H1 (cell line): ENCODE results near the gene TRAPPC2. TPM values are rescaled to one million over a fixed set of nuclear protein-coding genes. Genes with fewer than 3 reads are reported as not detected.

Source experiments
- CTCF ChIA-PET: fragments of 300-600 bp; sonication (Branson Sonifier 250); formaldehyde crosslinking; loops from one replicate; lab custom pipeline; 2021; ENCODE audit not compliant: partially characterized antibody; lab: Charles Lee
- POLR2A ChIA-PET: fragments of 300-600 bp; sonication (Branson Sonifier 250); formaldehyde crosslinking; loops from one replicate; lab custom pipeline; 2021; ENCODE audit warnings: inconsistent platforms; ENCODE audit not compliant: partially characterized antibody; lab: Charles Lee
- DNase-seq, 2 experiments: peaks; one replicate each; pipeline versions ENCODE4 v3.0.0 to v3.0.0-alpha.2; 2010 to 2022; ENCODE audit warnings: low spot score in 2 of 2, low read depth in 1 of 2, mixed read lengths in 1 of 2
- FAIRE-seq: peaks from 2 replicates; lab custom pipeline; 2011; peaks lifted over from hg19 to GRCh38; lab: Jason Lieb, UNC
- H2AFZ ChIP-seq: 2 replicates; pipeline ENCODE4 v1.8.1; 2012; ENCODE audit warnings: low read length, inconsistent platforms
- H2AK5ac ChIP-seq: 2 replicates; pipeline ENCODE4 v1.6.1; 2013; ENCODE audit warnings: low read depth, low read length
- H2BK120ac ChIP-seq: replicated peaks from 2 replicates; pipeline ENCODE3; 2013; ENCODE audit warnings: low read depth, low read length, inconsistent platforms
- H2BK12ac ChIP-seq: 2 replicates; pipeline ENCODE4 v1.6.1; 2013; ENCODE audit warnings: low read depth, low read length
- H2BK15ac ChIP-seq: 2 replicates; pipeline ENCODE4 v1.6.1; 2013; ENCODE audit warnings: low read length
- H2BK20ac ChIP-seq: 2 replicates; pipeline ENCODE4 v1.6.1; 2013; ENCODE audit warnings: low read length
- H2BK5ac ChIP-seq: 2 replicates; pipeline ENCODE4 v1.6.1; 2013; ENCODE audit warnings: low read depth, low read length
- H3K14ac ChIP-seq: 2 replicates; pipeline ENCODE4 v1.6.1; 2013; ENCODE audit warnings: inconsistent platforms; ENCODE audit not compliant: insufficient read length
- H3K18ac ChIP-seq: 2 replicates; pipeline ENCODE4 v1.6.1; 2013; ENCODE audit warnings: low read length; ENCODE audit errors: extremely low read depth
- H3K23ac ChIP-seq: 2 replicates; pipeline ENCODE4 v1.6.1; 2013; ENCODE audit warnings: inconsistent platforms; ENCODE audit not compliant: insufficient read length
- H3K23me2 ChIP-seq: 2 replicates; pipeline ENCODE4 v1.6.1; 2013; ENCODE audit warnings: low read depth, low read length
- H3K27ac ChIP-seq: 2 replicates; pipeline ENCODE4 v1.6.1; 2011; ENCODE audit warnings: low read depth, low read length, inconsistent platforms
- H3K27me3 ChIP-seq, 4 experiments: replicated peaks in 1 of 4; 1 replicate in 1 of 4; 2 replicates in 3 of 4; pipeline versions ENCODE4 v1.6.1 to v1.8.1; 2011 to 2013; ENCODE audit warnings: low read length in 3 of 4, mild to moderate bottlenecking in 3 of 4, inconsistent platforms in 2 of 4, mixed read lengths in 2 of 4, moderate library complexity in 1 of 4; ENCODE audit not compliant: control insufficient read depth in 3 of 4, insufficient read depth in 3 of 4; ENCODE audit errors: extremely low read depth in 1 of 4
- H3K36me3 ChIP-seq, 4 experiments: 2 replicates each; pipeline versions ENCODE4 v1.6.1 to v1.8.1; 2011 to 2013; ENCODE audit warnings: mild to moderate bottlenecking in 4 of 4, low read length in 3 of 4, moderate library complexity in 2 of 4, control low read depth in 1 of 4, inconsistent platforms in 1 of 4; ENCODE audit not compliant: insufficient read depth in 4 of 4, control insufficient read depth in 2 of 4
- H3K4ac ChIP-seq: replicated peaks from 2 replicates; pipeline ENCODE3; 2013; ENCODE audit warnings: low read length, low read depth, mixed read lengths, inconsistent platforms; ENCODE audit not compliant: insufficient read length
- H3K4me1 ChIP-seq, 4 experiments: replicated peaks in 1 of 4; 1 replicate in 1 of 4; 2 replicates in 3 of 4; pipeline versions ENCODE4 v1.6.1 to v1.8.1; 2011 to 2013; ENCODE audit warnings: low read length in 3 of 4, inconsistent platforms in 2 of 4, mixed read lengths in 1 of 4; ENCODE audit not compliant: insufficient read depth in 4 of 4, control insufficient read depth in 3 of 4
- H3K4me2 ChIP-seq, 2 experiments: 2 replicates each; pipeline versions ENCODE4 v1.6.1 to v1.8.1; 2011 to 2013; ENCODE audit warnings: low read depth in 2 of 2, low read length in 2 of 2, control low read depth in 1 of 2, inconsistent platforms in 1 of 2, mild to moderate bottlenecking in 1 of 2; ENCODE audit not compliant: insufficient read depth in 1 of 2
- H3K4me3 ChIP-seq, 4 experiments: fragments of 200-600, 300-600 bp in 1 of 4; sonication (generic), shearing (Covaris generic), sonication (Bioruptor Twin) in 1 of 4; 2 replicates each; pipeline versions ENCODE4 v1.5.1 to v1.8.1; 2011 to 2016; ENCODE audit warnings: low read length in 4 of 4, low read depth in 3 of 4, control low read depth in 2 of 4, inconsistent platforms in 2 of 4, mild to moderate bottlenecking in 2 of 4, mixed read lengths in 1 of 4, moderate library complexity in 1 of 4; ENCODE audit not compliant: insufficient read depth in 2 of 4; ENCODE audit errors: extremely low read depth in 1 of 4
- H3K56ac ChIP-seq: replicated peaks from 2 replicates; pipeline ENCODE3; 2013; ENCODE audit warnings: low read depth, mild to moderate bottlenecking, mixed read lengths, low read length, inconsistent platforms; ENCODE audit not compliant: insufficient read length
- H3K79me1 ChIP-seq: 2 replicates; pipeline ENCODE4 v1.6.1; 2013; ENCODE audit warnings: low read depth, low read length, control low read depth
- H3K79me2 ChIP-seq, 2 experiments: 2 replicates each; pipeline versions ENCODE4 v1.6.1 to v1.8.1; 2012 to 2013; ENCODE audit warnings: low read length in 2 of 2, mild to moderate bottlenecking in 2 of 2, inconsistent platforms in 1 of 2; ENCODE audit not compliant: insufficient read depth in 2 of 2, control insufficient read depth in 1 of 2
- H3K9ac ChIP-seq, 4 experiments: replicated peaks in 1 of 4; 1 replicate in 1 of 4; 2 replicates in 3 of 4; pipeline versions ENCODE4 v1.6.1 to v1.8.1; 2011 to 2013; ENCODE audit warnings: low read depth in 3 of 4, low read length in 3 of 4, control low read depth in 2 of 4, mild to moderate bottlenecking in 2 of 4, moderate library complexity in 2 of 4, inconsistent platforms in 1 of 4; ENCODE audit errors: extremely low read depth in 1 of 4
- H3K9me3 ChIP-seq, 2 experiments: 2 replicates each; pipeline versions ENCODE4 v1.6.1 to v1.8.1; 2012 to 2013; ENCODE audit warnings: mild to moderate bottlenecking in 2 of 2, moderate library complexity in 2 of 2, control low read depth in 1 of 2, inconsistent platforms in 1 of 2, low read depth in 1 of 2, low read length in 1 of 2, mixed read lengths in 1 of 2; ENCODE audit not compliant: insufficient read depth in 2 of 2
- H4K20me1 ChIP-seq, 2 experiments: replicated peaks in 1 of 2; 2 replicates each; pipeline versions ENCODE3 to v1.8.1; 2011 to 2013; ENCODE audit warnings: inconsistent platforms in 2 of 2, low read length in 2 of 2, mild to moderate bottlenecking in 1 of 2; ENCODE audit not compliant: insufficient read depth in 2 of 2, control insufficient read depth in 1 of 2
- H4K5ac ChIP-seq: 2 replicates; pipeline ENCODE4 v1.6.1; 2013; ENCODE audit warnings: low read length, low read depth, mixed read lengths, inconsistent platforms; ENCODE audit not compliant: insufficient read length
- H4K8ac ChIP-seq: 2 replicates; pipeline ENCODE4 v1.8.0; 2013; ENCODE audit warnings: mild to moderate bottlenecking, moderate library complexity, low read length, inconsistent platforms; ENCODE audit not compliant: insufficient read depth; ENCODE audit errors: extremely low read depth
- H4K91ac ChIP-seq: replicated peaks from 2 replicates; pipeline ENCODE3; 2013; ENCODE audit warnings: low read length, mixed read lengths, inconsistent platforms; ENCODE audit not compliant: insufficient read length
- MAFK ChIP-seq: IDR thresholded peaks from 2 replicates; pipeline ENCODE4 v1.6.1; 2012; ENCODE audit warnings: low read depth, mild to moderate bottlenecking, improper control_type of control experiment, low read length
- PHF8 ChIP-seq: fragments of 200-600 bp; sonication (generic); conservative IDR thresholded peaks from 2 replicates; pipeline ENCODE4 v1.7.1; 2012; ENCODE audit warnings: low read depth, mild to moderate bottlenecking, inconsistent platforms, low read length, moderate library complexity
- POLR2A ChIP-seq, 2 experiments: IDR thresholded peaks; 1 replicate in 1 of 2; 2 replicates in 1 of 2; pipeline ENCODE4 v1.6.1; 2011; ENCODE audit warnings: low read depth in 2 of 2, low read length in 2 of 2, mild to moderate bottlenecking in 2 of 2; ENCODE audit errors: control extremely low read depth in 1 of 2
- SAP30 ChIP-seq: fragments of 300-600 bp; sonication (generic); IDR thresholded peaks from 2 replicates; pipeline ENCODE4 v1.7.1; 2012; ENCODE audit warnings: low read length, moderate library complexity, mild to moderate bottlenecking, inconsistent platforms; ENCODE audit not compliant: insufficient read depth, insufficient replicate concordance
- TAF1 ChIP-seq: IDR thresholded peaks from 2 replicates; pipeline ENCODE4 v1.6.1; 2011; ENCODE audit warnings: mild to moderate bottlenecking, low read depth, low read length
- TAF7 ChIP-seq: optimal IDR thresholded peaks from 2 replicates; pipeline ENCODE3; 2011; ENCODE audit warnings: low read depth, mild to moderate bottlenecking, inconsistent platforms, low read length, moderate library complexity, borderline replicate concordance
- WGBS, 2 experiments: shearing (Covaris generic) in 1 of 2; methylation state at CpG; one replicate each; pipeline versions ENCODE4 v1.1.6 to v1.1.7; 2013 to 2015; ENCODE audit warnings: low lambda C conversion rate in 2 of 2, mixed read lengths in 2 of 2, inconsistent platforms in 1 of 2, low coverage in 1 of 2, missing lambda C conversion rate in 1 of 2; ENCODE audit not compliant: insufficient replicate concordance in 2 of 2, insufficient coverage in 1 of 2, insufficient read length in 1 of 2; ENCODE audit errors: extremely low coverage in 1 of 2, missing lambda C conversion rate in 1 of 2; 5-methylcytosine and 5-hydroxymethylcytosine counted together
- polyA plus RNA-seq, 7 experiments: library from polyadenylated mRNA; depleted of rRNA in 3 of 7; stranded (reverse) in 5 of 7; unstranded in 2 of 7; fragments of >200 nt in 5 of 7; fragments of 200-250 nt in 2 of 7; gene quantifications; 1 replicate in 5 of 7; 2 replicates in 1 of 7; 4 replicates in 1 of 7; pipeline versions ENCODE4 v1.2.1 to v1.2.3, GENCODE V29; 2011 to 2013; ENCODE audit warnings: missing spikeins in 2 of 7, mixed read lengths in 2 of 7
- total RNA-seq: library from RNA; stranded (reverse); fragmentation: NEBNext Ultra II Directional; extraction: Animal tissue kit (Norgen Biotek cat#: 25700); gene quantifications from 2 replicates; pipeline ENCODE4 v1.2.1, GENCODE V29; 2021
- TF ChIP-seq, protein P1 (sequence below): IDR thresholded peaks from 2 replicates; pipeline ENCODE4 v1.6.1; 2012; ENCODE audit warnings: low read length, inconsistent platforms
- TF ChIP-seq, protein P2 (sequence below): IDR thresholded peaks from 2 replicates; pipeline ENCODE4 v1.6.1; 2011; ENCODE audit warnings: low read depth, mild to moderate bottlenecking, low read length; ENCODE audit not compliant: insufficient read depth

Gene TRAPPC2
- total and polyA plus RNA-seq, 2 of the 8 experiments (the other 6 are each of a cell fraction or from before 2014, with no cell fraction given) = 6.7 to 10.8 TPM

DNA sequence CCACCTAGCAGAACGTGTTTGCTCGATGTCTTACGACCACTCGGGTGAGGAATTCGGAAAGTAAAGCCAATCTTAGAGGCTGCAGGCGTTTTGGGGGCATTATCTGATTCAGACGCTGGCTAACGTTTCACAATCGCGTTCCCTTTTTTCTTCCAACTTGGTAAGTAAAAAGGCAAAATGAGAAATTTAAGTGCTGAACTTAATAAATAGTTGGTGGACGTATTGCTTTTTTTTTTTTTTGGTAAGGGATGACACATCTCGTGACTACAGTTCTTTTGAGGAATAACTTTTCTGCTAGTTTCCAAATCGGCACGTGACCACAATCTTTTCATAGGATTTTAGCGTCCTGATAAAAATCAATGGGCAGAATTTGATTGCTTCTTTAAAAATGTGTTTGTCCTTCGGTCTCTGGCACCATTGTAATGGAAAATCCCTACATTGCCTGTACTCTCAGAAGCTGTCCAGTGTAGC lies 44.6 kb downstream of the TRAPPC2 start:
- Histone ChIP-seq H3K18ac (no peak overlapping the region), H3K23me2 (peaks cover 4% of the 10 kb centered on the region; the same call in 1 of the 2 replicates), H3K4me1 (peaks cover 0 to 7% (median 3%) of the 10 kb centered on the region in 4 experiments; a peak in 4 of 7 replicates), H2BK15ac (no peak overlapping the region), H3K23ac (no peak overlapping the region), H3K79me2 (peaks cover 4 to 52% of the 10 kb centered on the region in 2 experiments), H2BK12ac (no peak overlapping the region), H2AK5ac (no peak overlapping the region), H3K27me3 (peaks cover 0 to 2% (median 0%) of the 10 kb centered on the region in 4 experiments; a peak in 2 of 7 replicates), H2BK120ac (no peak overlapping the region), H3K9ac (peak overlapping the region; percentile 13 to 83 (median 78)), H3K14ac (no peak overlapping the region), H3K4ac (no peak overlapping the region), H2BK20ac (no peak overlapping the region), H3K27ac (no peak overlapping the region), H3K36me3 (no peaks in the 10 kb centered on the region; a peak in 1 of 8 replicates), H2AFZ (no peak overlapping the region), H4K91ac (peak overlapping the region; percentile 42), H3K9me3 (no peaks in the 10 kb centered on the region), H4K8ac (no peak overlapping the region), H3K4me2 (peak overlapping the region; percentile 70 to 71), H3K79me1 (no peaks in the 10 kb centered on the region), H3K4me3 (peak overlapping the region; percentile 80 to 91 (median 86)), H4K5ac (no peak overlapping the region), H4K20me1 (peaks cover 0 to 11% of the 10 kb centered on the region in 2 experiments), H3K56ac (no peak overlapping the region), H2BK5ac (0 out of 2 replicates have a peak overlapping the region, but pooled peaks have one; percentile 52)
- WGBS, 2 experiments = 0% methylated on average over 7 of the region's 16 CpGs; no CpG with 5 or more reads in 1 of the 2 experiments
- DNase-seq (no peak), FAIRE-seq (no peak)
- TF ChIP-seq PHF8 (no peak), TAF7 (no peak), POLR2A (IDR thresholded peaks at IDR 0.05; ENCODE audit: control extremely low read depth in 1 of 2, low read depth in 2 of 2, low read length in 2 of 2) (no peak; a peak in 1 of 3 replicates), TAF1 (no peak), MAFK (no peak), SAP30 (no peak)
- TF ChIP-seq, protein P1, sequence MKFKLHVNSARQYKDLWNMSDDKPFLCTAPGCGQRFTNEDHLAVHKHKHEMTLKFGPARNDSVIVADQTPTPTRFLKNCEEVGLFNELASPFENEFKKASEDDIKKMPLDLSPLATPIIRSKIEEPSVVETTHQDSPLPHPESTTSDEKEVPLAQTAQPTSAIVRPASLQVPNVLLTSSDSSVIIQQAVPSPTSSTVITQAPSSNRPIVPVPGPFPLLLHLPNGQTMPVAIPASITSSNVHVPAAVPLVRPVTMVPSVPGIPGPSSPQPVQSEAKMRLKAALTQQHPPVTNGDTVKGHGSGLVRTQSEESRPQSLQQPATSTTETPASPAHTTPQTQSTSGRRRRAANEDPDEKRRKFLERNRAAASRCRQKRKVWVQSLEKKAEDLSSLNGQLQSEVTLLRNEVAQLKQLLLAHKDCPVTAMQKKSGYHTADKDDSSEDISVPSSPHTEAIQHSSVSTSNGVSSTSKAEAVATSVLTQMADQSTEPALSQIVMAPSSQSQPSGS = no peak
- TF ChIP-seq, protein P2, sequence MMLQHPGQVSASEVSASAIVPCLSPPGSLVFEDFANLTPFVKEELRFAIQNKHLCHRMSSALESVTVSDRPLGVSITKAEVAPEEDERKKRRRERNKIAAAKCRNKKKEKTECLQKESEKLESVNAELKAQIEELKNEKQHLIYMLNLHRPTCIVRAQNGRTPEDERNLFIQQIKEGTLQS = no peak
- ChIA-PET CTCF (no interaction called here), POLR2A (interaction anchor here (0.7 to 0.9 kb wide), 2 partner anchors 46 to 54 kb away, joined by 3 to 4 read pairs; no protein-coding TSS in a partner anchor)
